DOHH2 (cell line): ENCODE results near the gene AVPI1.

Source experiments
- EZH2phosphoT487 ChIP-seq: fragments of 200-600 bp; sonication (generic); IDR thresholded peaks from 2 replicates; pipeline ENCODE4 v1.6.1; 2017; ENCODE audit warnings: borderline replicate concordance, mild to moderate bottlenecking, antibody characterized with exemption, low read length, moderate library complexity, mixed read lengths
- TF ChIP-seq, protein P1 (sequence below): fragments of 200-600 bp; sonication (generic); IDR thresholded peaks from one replicate; pipeline ENCODE4 v1.5.1; 2014; ENCODE audit warnings: antibody characterized with exemption, mild to moderate bottlenecking, low read depth, low read length; ENCODE audit not compliant: poor library complexity, severe bottlenecking

DNA sequence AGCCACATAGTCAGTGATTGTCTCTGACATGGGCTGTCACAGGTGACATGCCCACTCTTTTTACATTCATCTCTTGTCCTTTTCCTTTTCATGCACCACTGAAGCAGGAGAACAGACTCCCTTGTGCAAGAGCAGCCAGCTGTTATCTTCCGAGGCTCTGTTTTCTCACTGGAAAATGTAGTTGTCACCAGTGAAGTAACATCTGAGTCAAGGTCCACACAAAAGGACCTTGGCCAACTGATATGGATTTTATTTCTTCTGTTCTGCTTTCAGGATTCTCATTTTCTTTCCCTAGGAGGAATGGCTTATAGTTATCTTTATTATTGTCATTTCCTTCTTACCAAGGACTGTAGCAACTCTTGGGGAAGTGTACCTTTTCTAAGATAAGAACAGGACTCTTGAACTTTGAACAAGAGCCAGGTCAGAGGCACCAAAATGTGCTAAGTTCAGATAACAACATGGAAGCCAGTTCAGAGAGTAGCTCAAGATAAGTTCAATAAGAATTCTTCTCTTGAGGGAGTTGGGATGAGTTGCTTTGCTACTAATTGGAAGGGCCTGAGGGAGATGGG is 22.7 kb downstream of the AVPI1 start:
- TF ChIP-seq, protein P1, sequence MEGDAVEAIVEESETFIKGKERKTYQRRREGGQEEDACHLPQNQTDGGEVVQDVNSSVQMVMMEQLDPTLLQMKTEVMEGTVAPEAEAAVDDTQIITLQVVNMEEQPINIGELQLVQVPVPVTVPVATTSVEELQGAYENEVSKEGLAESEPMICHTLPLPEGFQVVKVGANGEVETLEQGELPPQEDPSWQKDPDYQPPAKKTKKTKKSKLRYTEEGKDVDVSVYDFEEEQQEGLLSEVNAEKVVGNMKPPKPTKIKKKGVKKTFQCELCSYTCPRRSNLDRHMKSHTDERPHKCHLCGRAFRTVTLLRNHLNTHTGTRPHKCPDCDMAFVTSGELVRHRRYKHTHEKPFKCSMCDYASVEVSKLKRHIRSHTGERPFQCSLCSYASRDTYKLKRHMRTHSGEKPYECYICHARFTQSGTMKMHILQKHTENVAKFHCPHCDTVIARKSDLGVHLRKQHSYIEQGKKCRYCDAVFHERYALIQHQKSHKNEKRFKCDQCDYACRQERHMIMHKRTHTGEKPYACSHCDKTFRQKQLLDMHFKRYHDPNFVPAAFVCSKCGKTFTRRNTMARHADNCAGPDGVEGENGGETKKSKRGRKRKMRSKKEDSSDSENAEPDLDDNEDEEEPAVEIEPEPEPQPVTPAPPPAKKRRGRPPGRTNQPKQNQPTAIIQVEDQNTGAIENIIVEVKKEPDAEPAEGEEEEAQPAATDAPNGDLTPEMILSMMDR = no peak
- TF ChIP-seq EZH2phosphoT487 = no peak
